NB4 (cell line): ENCODE data around the gene RAPGEF5.

ENCODE experiments used
- DNase-seq: peaks from one replicate; pipeline ENCODE4 v3.0.0; 2010; ENCODE audit warnings: low read depth
- H3K4me3 ChIP-seq: one replicate; pipeline ENCODE4 v1.5.1; 2011; ENCODE audit warnings: mild to moderate bottlenecking, low read depth, low read length, moderate library complexity
- MYC ChIP-seq: IDR thresholded peaks from 2 replicates; pipeline ENCODE4 v1.6.1; 2011; ENCODE audit warnings: low read depth, low read length
- POLR2A ChIP-seq: IDR thresholded peaks from 2 replicates; pipeline ENCODE4 v1.6.1; 2011; ENCODE audit warnings: mild to moderate bottlenecking; ENCODE audit not compliant: insufficient read length; ENCODE audit errors: extremely low read depth
- TF ChIP-seq, protein P1 (sequence below): IDR thresholded peaks from 2 replicates; pipeline ENCODE4 v1.6.1; 2011; ENCODE audit warnings: low read depth, low read length
- TF ChIP-seq, protein P2 (sequence below): IDR thresholded peaks from one replicate; pipeline ENCODE4 v1.5.1; 2012; ENCODE audit warnings: low read depth, low read length

The RAPGEF5 gene

GRCh38 chr7:22190736-22191135 is 166.2 kb downstream of the RAPGEF5 start:
- TF ChIP-seq MYC (no peak), POLR2A (no peak)
- TF ChIP-seq, protein P1, sequence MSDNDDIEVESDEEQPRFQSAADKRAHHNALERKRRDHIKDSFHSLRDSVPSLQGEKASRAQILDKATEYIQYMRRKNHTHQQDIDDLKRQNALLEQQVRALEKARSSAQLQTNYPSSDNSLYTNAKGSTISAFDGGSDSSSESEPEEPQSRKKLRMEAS = no peak
- TF ChIP-seq, protein P2, sequence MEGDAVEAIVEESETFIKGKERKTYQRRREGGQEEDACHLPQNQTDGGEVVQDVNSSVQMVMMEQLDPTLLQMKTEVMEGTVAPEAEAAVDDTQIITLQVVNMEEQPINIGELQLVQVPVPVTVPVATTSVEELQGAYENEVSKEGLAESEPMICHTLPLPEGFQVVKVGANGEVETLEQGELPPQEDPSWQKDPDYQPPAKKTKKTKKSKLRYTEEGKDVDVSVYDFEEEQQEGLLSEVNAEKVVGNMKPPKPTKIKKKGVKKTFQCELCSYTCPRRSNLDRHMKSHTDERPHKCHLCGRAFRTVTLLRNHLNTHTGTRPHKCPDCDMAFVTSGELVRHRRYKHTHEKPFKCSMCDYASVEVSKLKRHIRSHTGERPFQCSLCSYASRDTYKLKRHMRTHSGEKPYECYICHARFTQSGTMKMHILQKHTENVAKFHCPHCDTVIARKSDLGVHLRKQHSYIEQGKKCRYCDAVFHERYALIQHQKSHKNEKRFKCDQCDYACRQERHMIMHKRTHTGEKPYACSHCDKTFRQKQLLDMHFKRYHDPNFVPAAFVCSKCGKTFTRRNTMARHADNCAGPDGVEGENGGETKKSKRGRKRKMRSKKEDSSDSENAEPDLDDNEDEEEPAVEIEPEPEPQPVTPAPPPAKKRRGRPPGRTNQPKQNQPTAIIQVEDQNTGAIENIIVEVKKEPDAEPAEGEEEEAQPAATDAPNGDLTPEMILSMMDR = no peak
- DNase-seq = no peak

DNA sequence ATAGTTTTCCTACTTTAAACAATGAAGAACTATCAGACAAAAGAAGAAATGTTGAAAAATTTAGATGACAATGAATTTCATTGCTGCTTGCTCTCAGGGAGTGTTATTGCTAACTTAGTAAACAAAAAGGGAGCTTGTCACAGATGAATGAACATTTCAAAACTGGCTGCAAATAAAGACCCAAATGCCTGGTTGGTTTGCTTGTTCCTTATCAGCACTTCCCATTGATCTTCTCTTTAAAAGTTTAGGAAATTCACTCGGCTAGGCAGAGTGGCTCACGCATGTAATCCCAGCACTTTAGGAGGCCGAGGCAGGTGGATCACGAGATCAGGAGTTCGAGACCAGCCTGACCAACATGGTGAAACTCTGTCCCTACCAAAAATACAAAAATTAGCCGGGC is 167.2 kb downstream of the RAPGEF5 start:
- TF ChIP-seq POLR2A = no peak
- no peak for TF ChIP-seq MYC
- TF ChIP-seq, protein P2 = no peak
- TF ChIP-seq, protein P1 = no peak
- DNase-seq = no peak
- no peak overlapping the region for H3K4me3 ChIP-seq

More at GRCh38 chr7:22190736-22191135, 166.2 kb downstream of the RAPGEF5 start:
- no peak overlapping the region for H3K4me3 ChIP-seq

- H3K4me3 ChIP-seq = no peak overlapping the region
- no peak for DNase-seq
- TF ChIP-seq MYC = no peak
- TF ChIP-seq, protein P2 = no peak
- TF ChIP-seq, protein P1 = no peak
- no peak for TF ChIP-seq POLR2A
These were observed 167.7 kb downstream of the RAPGEF5 start for GRCh38 chr7:22189230-22189629.

DNA sequence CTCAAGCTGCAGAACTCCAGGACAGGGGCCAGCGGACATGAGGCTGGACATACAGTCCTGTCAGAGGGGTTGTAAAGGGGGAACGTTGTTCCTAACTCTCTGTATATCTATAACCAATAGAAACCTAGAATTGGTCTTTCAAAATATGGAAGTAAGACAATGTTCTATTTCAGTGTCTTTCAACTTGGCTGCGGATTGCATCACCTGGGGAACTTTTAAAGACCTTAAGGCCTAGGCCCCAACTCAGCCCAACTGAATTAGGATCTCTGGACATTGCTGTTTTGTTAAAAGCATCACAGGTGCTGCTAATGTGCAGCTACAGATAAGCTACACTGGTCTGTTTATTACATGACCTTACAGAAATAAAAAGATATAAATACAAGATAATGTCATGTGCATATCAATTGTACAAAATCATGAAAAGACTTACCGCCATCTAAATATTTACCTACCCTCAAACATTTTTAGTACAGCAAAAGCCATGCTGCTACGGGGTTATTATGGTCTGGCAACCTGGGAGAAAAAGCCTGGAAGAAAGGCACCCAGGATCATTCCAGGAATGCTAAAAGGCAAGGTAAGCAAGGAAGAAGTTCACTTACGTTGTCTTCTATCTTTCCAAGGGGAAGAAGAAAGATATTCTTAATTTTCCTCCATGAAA is 169.1 kb downstream of the RAPGEF5 start:
- no peak for DNase-seq
- TF ChIP-seq MYC = no peak
- TF ChIP-seq, protein P1 = no peak
- TF ChIP-seq POLR2A = no peak
- TF ChIP-seq, protein P2 = no peak
- no peak overlapping the region for H3K4me3 ChIP-seq

GRCh38 chr7:22185559-22185958 is 171.4 kb downstream of the RAPGEF5 start:
- TF ChIP-seq, protein P1 = no peak
- DNase-seq = no peak
- no peak overlapping the region for H3K4me3 ChIP-seq

DNA sequence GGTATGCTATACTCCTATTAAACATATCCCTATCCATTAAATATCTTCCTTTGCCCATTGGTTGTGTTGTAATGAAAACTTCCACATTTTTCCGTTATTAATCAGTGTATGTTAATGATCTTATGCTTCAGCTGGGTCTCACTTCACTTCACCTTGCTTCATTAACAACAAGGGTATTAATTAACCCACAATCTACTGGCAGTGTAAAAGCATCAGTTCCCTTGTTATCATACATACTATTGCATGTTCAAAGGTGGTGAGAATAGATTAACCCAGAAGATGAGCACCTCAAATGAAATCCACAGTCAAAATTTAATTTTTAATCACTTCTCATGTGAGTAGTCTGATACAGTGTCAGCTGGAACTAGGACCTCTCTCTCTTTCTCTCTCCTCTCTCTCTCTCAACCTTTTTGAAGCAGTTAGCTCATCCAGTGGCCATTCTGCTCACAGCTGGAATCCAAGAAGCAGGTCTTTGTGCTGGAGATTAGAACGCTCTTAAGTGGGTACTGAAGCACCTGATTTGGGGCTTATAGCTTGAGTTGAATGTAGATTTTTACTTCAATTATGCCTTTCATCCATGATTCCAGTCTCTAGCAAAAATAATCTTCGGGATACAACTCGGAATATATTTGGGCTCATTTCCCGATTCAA is 172.3 kb downstream of the RAPGEF5 start:
- TF ChIP-seq, protein P2 = no peak
- TF ChIP-seq POLR2A = no peak
- TF ChIP-seq, protein P1 = no peak
- TF ChIP-seq MYC = no peak
- DNase-seq = no peak
- no peak overlapping the region for H3K4me3 ChIP-seq
